ENCODE results near the gene SPRN.

The SPRN gene

GRCh38 chr10:133375357-133376115 is 48.9 kb downstream of the SPRN start:
- DNase-seq (ENCODE audit: low spot score): no peak
- no peak for TF ChIP-seq CTCF (IDR thresholded peaks at IDR 0.05; ENCODE audit: extremely low read depth, missing control alignments)

GRCh38 chr10:133373174-133374090 is 51.0 kb downstream of the SPRN start, which contains the start of gene ECHS1:
TSS of gene ECHS1 (minus strand) at chr10:133373354. CDS start at chr10:133373333, 21 bp downstream.
- DNase-seq (ENCODE audit: low spot score): peak; percentile 100
- TF ChIP-seq CTCF (IDR thresholded peaks at IDR 0.05; ENCODE audit: extremely low read depth, missing control alignments): no peak

GRCh38 chr10:133372507-133372906 is 51.9 kb downstream of the SPRN start:
- DNase-seq (ENCODE audit: low spot score): no peak
- no peak for TF ChIP-seq CTCF (IDR thresholded peaks at IDR 0.05; ENCODE audit: extremely low read depth, missing control alignments)

Data from GM20000 (cell line).